ENCODE results near the gene TRMO.
A peak's percentile ranks its signal among the peaks of the same experiment; 100 is the strongest.

The TRMO gene

GRCh38 chr9:97855486-97855875 is 66.8 kb downstream of the TRMO start:
- Mint-ChIP-seq H3K27ac (no peak overlapping the region), H3K4me3 (no peak overlapping the region), H3K4me1 (peaks cover 5% of the 10 kb centered on the region), H3K27me3 (ENCODE audit: low read depth, poor library complexity) (peaks cover 97% of the 10 kb centered on the region), H3K9me3 (no peaks in the 10 kb centered on the region), H3K36me3 (ENCODE audit: low read depth) (no peaks in the 10 kb centered on the region)
- DNase-seq: no peak
- no peak for TF ChIP-seq CTCF (IDR thresholded peaks at IDR 0.05)

GRCh38 chr9:97854696-97855485 is 67.4 kb downstream of the TRMO start:
- Mint-ChIP-seq H3K4me1 (peaks cover 5% of the 10 kb centered on the region), H3K27me3 (ENCODE audit: low read depth, poor library complexity) (peaks cover 97% of the 10 kb centered on the region), H3K27ac (no peak overlapping the region), H3K9me3 (no peaks in the 10 kb centered on the region), H3K36me3 (ENCODE audit: low read depth) (no peaks in the 10 kb centered on the region), H3K4me3 (no peak overlapping the region)
- DNase-seq: peak; percentile 23
- TF ChIP-seq CTCF (IDR thresholded peaks at IDR 0.05): no peak
